Measurements from ENCODE around the gene SMIM33. TPM values are rescaled to one million over a fixed set of nuclear protein-coding genes. Genes with fewer than 3 reads are reported as not detected.

The SMIM33 gene
- total and polyA plus RNA-seq, 9 of the 15 experiments (the other 6 are each of a cell fraction or from before 2014, with no cell fraction given) = not detected

GRCh38 chr5:139517683-139518564, 47.1 kb downstream of the SMIM33 start (continued):
- TF ChIP-seq ZNF407 (IDR thresholded peaks at IDR 0.05; ENCODE audit: low read depth) (no peak), BCLAF1 (IDR thresholded peaks at IDR 0.05; ENCODE audit: borderline replicate concordance in 1 of 2, control insufficient read depth in 1 of 2, low read depth in 2 of 2, low read length in 1 of 2) (peak in 1 of 2 experiments; percentile 84; a peak in 2 of 4 replicates), ZNF583 (CRISPR knock-in tag; IDR thresholded peaks at IDR 0.05) (peak; percentile 76; the same call in 1 of the 2 replicates), PML (IDR thresholded peaks at IDR 0.05; ENCODE audit: low read length) (peak; percentile 83; the same call in 1 of the 2 replicates), SUPT5H (IDR thresholded peaks at IDR 0.05) (peak; percentile 86), BRF1 (IDR thresholded peaks at IDR 0.05; ENCODE audit: borderline replicate concordance, extremely low read depth, insufficient read length) (no peak), CREM (IDR thresholded peaks at IDR 0.05; ENCODE audit: low read depth) (peak; percentile 79), ARNT (IDR thresholded peaks at IDR 0.05) (peak in 1 of 2 experiments; percentile 60; a peak in 1 of 4 replicates), HNRNPLL (IDR thresholded peaks at IDR 0.05; ENCODE audit: low read depth, low read length, poor library complexity, severe bottlenecking) (peak; percentile 46), MEF2D (tag; conservative IDR thresholded peaks at IDR 0.05; ENCODE audit: low read depth) (0 out of 2 replicates have a peak, but pooled peaks have one; percentile 38), ZNF79 (CRISPR knock-in tag; IDR thresholded peaks at IDR 0.05; ENCODE audit: low read depth) (no peak), NCOA2 (IDR thresholded peaks at IDR 0.05; ENCODE audit: partially characterized antibody in 2 of 2) (no peak)
- TF ChIP-seq, protein P1, sequence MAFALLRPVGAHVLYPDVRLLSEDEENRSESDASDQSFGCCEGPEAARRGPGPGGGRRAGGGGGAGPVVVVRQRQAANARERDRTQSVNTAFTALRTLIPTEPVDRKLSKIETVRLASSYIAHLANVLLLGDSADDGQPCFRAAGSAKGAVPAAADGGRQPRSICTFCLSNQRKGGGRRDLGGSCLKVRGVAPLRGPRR (CRISPR knock-in tag; IDR thresholded peaks at IDR 0.05) = no peak
- TF ChIP-seq, protein P2, sequence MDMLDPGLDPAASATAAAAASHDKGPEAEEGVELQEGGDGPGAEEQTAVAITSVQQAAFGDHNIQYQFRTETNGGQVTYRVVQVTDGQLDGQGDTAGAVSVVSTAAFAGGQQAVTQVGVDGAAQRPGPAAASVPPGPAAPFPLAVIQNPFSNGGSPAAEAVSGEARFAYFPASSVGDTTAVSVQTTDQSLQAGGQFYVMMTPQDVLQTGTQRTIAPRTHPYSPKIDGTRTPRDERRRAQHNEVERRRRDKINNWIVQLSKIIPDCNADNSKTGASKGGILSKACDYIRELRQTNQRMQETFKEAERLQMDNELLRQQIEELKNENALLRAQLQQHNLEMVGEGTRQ (CRISPR knock-in tag; IDR thresholded peaks at IDR 0.05) = no peak

All from K562 (cell line).